NCI-H446 treated with DMSO at 0.1 percent for 48 hours (cell line): ENCODE results near the gene FAM120B.

Experiments
- DNase-seq: peaks from one replicate; lab custom pipeline; 2025; lab: John Stamatoyannopoulos, UW

Gene FAM120B

DNA sequence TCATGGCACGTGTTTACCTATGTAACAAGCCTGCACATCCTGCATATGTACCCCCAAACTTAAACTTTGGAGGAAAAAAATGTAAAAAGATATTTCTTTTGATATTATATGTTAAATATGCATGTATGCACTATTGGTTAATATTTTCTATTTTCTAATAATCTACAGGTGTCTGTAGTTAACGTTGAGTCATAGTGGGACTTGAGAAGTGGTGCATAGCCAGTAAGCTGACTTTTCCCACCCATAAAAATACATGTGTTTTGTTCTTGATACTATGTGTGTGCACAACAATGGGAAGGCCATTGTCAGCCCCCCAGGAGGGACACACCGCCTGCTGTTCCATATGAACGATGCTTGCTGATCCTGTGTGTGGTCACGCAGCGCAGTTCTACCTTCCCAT lies 49.1 kb downstream of the FAM120B start:
- no peak for DNase-seq

DNA sequence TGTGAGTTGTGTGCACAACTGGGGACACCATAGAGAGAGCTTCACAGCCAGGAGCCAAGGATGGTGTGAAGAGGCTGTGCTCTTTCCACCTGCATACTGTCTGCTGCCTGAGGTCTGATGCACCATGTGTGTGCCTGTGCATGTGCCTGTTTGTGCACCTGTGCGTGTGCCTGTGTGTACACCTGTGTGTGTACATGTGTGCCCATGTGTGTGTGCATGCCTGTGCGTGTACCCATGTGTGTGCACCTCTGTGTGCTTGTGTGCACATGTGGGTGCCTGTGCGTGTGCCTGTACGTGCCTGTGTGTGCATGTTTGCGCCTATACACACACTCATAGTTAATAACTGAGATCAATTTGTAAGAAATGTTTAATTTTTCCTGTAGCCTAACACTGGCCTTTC lies 51.3 kb downstream of the FAM120B start:
- DNase-seq: no peak

DNA sequence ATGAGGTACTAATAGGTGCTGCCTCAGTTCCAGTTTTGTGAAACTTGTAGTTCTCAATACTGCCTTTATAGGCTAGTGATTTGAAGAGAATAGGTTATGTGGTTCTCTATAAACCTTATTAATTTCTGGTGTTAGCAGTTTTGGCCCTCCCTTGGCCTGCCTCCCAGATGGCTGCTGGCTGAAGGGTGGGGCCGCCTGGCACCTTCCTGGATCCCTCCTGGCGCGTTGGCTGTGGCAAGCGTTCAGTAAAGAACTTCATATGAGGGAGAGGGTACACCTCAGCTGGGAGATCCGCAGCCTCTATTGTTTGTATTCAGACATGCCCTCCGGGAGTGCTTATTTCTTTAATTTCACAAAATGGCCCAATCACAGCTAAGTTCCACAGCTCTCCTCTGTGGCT lies 51.9 kb downstream of the FAM120B start:
- DNase-seq: no peak

DNA sequence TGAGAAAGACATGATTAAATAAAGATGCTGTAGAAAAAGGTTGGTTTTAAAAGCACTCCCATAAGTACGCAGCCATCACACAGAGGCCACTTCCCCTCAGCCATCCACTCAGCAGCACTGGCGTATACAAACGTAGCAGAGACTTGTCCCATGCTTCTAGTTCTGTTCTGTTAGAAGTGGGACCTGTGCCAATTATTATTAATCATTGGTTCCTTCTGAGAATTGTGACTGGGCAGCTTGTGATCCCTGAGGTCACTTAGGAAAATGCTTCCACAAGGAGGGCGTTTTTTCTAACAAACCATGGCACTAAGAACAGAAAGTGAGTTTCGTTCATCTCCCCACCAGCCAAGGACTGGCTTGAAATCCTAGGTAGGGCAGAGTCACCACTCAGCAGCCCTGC lies 53.9 kb downstream of the FAM120B start:
- no peak for DNase-seq

DNA sequence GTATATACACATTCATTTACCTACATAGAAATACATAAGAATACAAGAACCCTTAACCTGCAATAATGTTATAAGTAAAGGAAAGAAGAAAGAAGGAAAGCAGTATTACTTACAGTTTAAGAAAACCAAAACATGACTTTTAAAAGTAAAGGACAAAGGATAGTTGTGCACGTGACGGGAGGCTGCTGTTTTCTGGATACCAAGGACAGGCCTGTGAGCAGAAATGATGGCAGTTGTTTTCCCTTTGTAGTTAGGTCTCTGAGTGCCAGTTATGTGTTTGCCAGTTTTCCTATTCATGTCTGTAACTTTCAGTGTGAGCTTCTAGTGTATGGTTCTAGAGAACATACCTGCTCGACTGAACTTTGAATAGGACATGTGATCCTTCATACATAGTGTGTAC lies 54.8 kb downstream of the FAM120B start:
- DNase-seq: no peak

DNA sequence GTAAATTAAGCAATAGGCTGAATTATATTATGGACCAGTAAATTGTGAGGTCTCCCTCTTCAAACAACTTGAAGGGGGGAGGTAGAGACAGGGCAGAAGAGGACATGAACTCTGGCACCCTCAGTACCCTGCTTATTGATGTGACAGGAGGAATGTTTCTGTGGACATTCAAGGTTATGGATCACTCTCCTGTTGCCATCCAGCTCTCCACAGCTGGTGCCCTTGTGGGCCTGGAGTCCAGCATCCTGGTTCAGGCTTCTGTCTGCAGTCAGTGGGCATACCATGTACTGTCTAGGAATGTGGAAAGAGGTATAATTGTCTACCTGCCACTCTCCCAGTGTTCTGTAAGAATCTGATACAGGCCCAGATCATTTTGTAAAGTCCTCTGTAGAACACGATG lies 55.6 kb downstream of the FAM120B start:
- DNase-seq: no peak

DNA sequence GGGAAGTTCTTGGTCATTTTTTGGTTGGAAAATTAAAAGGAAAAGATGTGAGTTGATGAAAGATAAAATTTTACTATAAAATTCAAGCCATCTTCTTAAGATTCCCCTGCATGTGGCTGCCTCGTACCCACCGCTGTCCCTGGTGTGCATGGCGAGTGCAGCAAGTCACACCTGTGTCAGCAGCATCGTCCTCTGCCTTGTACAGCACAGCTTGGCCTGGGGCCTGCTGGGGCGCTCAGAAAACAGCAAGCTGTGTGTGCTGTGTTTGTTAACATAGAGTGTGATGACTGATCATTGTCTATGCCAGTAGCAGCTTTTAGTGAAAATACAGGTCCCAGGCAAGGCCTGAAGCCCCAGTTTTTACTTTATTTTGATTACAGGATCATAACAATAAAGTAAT lies 56.7 kb downstream of the FAM120B start:
- no peak for DNase-seq

DNA sequence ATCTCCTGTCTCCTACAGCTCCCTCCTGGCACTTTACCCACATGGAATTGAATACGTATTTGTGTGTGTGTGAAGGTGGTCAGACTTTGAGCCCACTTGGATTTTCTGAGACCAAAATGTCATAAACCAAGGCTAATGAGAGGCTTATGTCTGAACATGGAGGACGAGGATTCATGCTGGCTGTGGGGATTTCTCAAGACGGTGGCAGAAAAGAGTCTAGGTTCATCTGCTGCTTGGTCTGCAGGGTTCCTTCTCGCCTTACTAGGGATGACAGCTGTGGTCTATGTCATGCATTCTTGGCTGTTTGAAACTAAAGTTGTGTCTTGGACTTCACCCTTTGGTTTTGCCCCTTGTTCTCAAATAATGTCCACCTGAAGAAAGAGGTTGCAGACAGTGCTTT lies 58.6 kb downstream of the FAM120B start:
- no peak for DNase-seq

DNA sequence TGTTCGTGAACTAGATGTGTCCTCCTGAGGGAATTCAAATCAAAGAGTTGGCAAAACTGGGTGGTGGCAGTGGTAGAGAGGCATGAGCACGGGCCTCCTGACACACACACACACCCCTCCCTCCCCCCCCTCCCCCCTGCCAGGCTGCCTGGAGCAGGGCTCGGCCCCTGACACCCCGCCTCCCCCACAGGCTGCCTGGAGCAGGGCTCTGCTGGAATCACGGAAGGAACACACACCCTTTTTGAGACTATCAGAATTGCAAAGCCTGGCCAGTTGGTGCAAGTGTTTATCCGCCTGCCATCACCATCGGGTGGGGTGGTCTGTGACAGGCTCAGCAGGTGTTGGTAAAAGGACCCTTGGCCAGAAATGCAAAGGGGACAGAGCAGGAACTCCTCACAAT lies 59.0 kb downstream of the FAM120B start:
- no peak for DNase-seq

DNA sequence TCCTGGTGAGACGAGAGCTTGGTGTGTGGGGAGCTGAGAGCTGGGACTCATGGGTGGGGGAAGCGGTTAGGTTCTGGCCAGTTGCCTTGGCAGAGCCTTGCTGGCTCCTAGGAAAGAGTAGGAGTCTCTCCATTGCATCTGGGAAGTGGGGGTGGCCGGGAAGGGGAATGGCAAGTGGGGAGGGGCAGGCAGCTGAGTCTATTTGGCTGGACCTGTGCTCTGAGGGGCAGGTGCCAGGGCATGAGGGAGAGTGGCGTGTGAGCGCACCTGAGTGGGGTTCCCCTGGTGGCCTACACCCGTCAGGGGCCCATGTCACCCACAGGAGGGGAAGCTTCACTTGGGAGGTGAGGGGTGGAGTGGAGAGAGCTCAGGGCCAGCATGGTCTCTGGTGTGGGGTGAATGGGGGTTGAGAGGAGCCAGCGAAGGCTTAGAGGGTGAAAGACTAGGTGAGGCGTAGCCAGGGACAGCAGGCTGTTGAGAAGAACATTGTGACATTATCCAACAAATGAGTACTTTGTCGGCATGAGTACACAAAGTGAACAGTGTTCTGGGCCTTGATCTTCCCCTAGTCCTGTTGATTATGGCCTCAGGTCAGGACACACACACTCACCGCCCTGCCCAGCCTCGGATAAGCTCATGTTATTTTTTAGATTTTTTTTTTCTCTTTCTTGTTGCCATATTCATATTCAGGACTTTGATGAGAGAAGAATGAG lies 59.8 kb downstream of the FAM120B start:
- no peak for DNase-seq

DNA sequence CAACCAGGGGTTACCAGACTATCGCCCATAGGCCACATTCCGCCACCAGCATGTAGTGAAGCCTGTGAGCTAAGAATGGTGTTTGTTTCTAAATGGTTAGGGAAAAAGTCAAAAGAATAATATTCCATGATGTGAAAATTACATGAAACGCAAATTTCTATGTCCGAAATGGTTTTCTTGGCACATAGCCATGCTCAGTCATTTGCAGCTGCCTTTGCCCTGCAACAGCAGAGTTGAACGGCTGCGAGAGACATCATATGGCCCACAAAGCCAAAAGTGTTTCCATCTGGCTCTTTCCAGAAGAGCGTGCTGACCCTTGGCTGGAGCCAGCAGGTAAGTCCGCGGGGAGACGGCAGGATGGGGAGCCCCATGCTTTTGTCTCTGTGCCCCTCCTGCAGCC lies 60.7 kb downstream of the FAM120B start:
- DNase-seq: no peak

DNA sequence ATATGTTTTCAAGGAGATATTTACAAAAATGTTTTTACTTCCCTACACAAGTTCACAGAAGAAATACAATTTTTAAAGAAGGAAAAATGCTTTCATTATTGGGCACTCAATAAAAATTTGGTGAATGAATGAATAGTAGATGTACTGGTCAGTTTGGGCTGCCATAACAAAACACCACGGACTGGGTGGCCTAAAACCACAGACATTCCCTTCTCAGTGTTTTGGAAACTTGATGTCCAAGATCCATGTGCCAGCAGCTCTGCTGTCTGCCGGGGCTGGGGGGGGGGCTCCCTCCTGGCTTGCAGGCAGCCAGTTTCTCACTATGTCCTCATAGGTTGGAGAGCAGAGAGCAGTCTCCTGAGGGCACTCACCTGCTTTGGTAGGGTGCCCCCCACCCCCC lies 62.0 kb downstream of the FAM120B start:
- DNase-seq: no peak

DNA sequence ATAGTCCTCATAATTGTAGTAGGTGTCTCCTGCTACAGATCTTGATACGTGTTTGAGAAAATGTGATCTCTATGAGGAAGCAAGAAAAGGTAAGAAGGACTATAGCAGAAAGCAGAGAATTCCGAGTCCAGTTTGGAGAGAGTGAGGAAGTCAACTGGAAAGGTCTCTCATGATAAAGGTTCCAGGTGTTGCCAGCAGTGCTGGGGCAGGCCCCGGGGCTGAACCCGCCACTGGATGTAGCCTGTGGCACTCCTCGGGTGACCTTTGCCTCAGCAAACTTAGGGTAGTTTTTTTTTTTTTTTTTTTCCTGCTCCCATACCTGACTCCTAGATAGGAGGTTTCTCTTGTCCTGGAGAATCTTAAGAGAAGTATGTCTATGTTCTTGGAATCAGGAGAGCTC lies 62.8 kb downstream of the FAM120B start:
- DNase-seq: no peak

DNA sequence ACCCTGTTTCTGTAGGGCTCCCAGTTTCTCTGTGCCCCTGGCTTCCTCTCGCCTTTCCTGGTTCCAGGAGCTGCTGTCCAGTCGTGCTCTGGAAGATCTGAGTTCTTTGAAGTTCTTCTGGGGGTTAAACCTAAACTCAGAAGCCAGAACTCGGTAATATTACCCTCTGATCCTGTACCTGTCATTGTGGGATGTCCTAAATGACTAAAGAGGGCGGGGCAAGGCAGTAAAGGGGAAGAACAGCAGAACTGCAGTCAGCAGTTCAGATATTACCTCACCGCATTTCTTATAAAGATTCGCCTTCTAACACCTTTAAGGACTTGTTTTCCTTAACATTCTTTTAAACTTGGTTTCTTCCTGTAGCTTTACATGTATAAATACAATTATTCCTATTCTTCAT lies 63.9 kb downstream of the FAM120B start:
- DNase-seq: no peak

DNA sequence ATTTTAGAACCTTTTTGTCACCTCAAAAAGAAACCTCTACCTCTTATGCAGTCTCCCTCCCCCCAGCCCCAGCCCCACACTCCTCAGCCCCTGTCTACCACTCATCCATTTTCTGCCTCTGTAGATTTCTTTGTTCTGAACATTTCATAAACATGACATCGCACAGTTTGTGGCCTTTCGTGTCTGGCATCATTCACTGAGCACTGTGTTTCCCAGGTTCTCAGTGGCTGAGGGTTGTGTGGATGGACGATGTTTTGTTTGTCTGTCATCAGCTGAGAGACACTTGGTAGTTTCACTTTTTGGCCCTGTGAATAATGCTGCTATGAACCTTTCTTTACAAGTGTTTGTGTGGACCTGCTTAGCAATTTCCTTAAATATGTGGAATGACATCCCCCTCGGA lies 64.5 kb downstream of the FAM120B start:
- DNase-seq: no peak

DNA sequence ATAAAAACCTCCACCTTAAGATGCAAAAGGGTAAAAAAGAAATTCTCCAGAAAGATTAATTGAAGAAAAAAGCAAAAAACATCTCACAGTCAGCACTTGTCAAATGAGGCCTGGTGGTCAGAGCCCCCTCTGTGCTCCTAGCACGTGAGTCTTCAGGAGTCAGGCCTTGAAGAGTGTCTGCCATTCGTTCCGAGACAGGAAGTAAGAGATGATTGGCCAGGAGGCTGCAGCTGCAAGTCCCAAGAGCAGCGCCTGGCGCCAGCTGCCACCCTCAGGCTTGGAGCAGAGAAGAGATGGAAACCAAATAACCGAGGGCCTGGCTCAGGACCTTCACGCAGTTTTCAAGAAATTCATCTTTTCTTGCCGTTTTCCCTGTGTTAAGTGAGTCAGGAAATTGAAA lies 65.0 kb downstream of the FAM120B start:
- DNase-seq: no peak

DNA sequence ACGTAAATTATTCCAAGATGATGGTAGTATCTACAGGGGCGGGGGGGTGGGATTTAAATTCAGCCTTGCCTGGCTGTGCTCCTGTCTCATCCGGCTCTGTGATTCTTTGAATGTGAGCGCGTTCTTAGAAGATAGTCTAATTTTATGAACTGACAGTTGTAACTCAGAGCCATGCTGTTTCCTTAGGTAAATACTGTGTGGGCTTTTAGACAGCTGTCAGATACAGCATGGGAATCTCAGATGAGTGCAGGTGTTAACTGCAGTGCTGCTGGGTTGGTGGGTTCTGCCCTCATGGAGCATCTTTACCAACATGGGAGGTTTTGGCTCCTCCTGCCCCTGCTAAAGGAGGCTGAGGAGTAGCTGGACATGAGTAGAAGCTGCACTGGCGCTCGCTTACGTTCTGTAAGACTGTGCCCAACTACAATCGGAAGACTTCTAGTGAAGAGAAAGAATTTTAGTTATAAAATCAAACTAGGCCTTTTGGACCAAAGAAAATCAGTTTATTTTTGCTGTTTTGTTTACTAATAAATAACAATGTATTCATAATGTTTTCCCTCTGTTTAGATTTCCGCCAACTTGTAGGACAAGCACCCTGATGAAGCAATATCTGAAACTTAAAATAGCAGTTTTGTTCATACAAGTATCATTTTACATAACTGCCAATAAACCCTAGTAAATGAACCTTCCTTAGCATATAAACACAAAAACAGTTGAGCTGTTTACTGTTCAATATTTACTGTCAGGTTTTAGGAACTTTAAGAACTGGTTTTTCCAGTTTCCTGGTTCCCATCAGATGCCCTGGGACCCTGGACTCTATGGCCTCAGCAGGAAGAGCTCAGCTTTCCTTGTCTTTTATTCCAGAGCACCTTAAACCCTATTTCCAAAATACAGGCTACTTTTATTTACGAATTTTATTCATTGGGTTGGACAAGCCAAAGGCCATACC lies 66.1 kb downstream of the FAM120B start:
- no peak for DNase-seq

DNA sequence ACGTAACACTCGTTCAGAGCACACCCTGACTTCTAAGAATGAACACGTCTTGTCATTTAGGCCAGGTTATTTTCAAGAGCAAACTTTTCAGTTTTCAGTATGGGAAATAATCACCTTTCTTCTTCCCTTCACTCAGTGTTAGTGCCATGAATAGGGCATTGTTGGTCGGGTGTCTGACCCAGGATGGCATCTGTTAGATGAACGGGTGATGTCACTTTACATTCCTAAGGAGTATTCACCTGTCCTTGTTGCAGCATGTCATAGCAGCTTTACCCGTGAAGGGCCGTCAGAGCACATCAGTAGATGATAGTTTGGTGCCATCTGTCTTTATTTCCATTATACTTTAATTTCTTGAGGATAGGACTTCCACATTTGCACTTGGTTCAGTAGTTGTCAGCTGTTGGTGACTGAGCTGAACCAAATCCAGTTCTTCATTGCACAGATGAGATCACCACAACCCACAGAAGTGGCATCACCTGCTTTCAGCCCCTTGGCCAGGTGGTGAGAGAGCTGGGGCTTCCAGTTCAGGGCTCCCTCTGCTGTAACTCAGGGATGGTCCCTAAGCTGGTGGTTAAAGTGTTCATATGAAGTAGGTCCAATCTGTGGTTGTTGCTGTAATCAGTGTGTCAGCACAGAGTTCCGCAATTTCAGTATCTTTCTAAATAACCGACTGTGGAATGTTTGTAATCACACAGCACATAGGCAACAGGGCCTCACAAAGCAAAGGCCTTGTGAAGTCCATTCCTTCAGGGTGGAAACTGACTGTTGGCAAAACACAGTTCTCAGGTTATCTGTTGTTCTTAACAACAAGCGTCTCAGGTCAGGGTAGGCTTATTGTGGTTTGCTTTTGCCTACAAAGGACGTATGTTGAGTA lies 68.2 kb downstream of the FAM120B start:
- DNase-seq: no peak

DNA sequence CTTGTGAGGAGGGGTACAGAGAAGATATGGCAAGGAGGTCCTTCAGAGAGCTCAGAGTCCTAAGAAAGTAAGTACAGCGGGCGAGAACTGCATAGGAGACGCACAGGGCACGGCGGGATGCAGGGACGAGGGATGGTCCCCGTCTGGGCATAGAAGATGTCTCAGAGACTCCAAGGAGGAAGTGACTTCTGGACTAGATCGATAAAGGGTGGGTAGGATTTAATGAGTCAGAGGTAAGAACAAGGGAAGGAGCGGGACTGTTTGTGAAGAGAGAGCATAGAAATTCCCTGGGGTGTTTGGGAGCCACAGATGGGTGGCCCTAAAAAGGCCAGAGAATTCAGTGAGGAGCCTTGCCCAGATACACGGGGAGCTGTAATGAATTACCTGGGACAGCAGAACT lies 69.1 kb downstream of the FAM120B start:
- DNase-seq: no peak

DNA sequence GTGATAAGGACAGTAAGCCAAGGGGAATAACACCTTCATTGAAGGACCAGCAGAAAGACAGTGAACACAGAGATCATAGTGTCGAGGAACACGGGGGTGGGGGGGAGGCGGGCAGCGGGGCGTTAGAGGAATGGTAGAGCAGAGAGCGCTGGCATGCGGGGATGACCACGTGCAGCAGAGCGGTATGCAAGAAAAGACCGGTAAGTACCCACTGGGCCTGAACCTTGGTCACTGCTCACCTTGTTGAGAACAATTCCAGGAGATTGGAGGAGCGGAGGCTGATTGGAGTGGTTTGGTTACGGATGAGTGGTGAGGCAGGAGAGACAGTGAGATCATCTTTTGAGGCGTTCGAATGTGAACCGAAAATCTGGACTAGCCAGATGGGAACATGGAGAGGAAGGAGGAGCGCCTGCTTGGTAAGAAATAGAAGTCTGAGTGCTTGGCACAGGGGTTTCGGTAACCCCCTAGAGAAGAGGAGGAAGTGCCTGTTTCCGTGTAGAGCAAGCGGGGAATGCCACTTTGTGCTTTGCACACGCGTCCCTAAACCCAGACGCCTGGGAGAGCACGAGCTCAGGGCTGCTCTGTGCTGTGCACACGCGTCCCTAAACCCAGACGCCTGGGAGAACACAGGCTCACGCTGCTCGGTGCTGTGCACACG lies 70.0 kb downstream of the FAM120B start:
- DNase-seq: no peak

DNA sequence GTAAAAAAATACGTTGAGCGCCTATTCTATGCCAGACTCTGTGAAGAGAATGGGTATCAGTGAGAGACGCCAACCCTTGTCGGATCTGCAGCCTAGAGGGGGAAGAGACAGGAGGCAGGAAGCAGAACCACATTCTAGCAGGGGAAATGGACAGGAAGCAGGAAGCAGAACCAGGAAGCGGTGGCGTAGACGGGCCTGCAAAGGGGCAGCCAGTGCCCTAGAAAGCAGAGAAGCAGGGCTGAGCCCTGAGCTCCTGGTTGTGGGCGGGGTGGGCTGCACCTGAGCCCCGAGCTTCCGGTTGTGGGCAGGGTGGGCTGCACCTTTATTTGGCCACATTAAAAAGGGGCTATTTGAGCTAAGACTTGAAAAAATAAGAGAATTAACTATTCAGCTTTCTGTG lies 71.9 kb downstream of the FAM120B start:
- DNase-seq: no peak

DNA sequence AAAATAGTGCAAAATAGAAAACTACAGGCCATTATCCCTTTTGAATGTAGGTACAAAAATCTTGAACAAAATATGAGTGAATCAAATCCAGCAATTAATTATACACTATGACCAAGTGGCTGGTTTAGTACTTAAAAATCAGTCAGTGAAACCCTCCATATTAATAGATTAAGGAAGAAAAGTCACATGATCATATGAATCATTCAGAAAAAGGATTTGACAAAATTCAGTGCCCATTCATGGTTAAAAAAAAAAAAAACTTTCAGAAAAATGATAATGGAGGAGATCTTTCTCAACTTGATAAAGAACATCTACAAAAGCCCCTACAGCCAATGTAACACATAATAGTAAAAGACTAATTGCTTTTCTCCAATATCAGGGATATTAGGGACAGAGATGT lies 75.0 kb downstream of the FAM120B start:
- DNase-seq: no peak
